HG03280 (cell line): Measurements from ENCODE around the gene CMC4.

Experiments
- ATAC-seq: cut with Tn5 transposase; IDR thresholded peaks from one replicate; pipeline ENCODE4 v1.9.1; 2021; ENCODE audit warnings: mild to moderate bottlenecking, moderate library complexity; ENCODE audit not compliant: unreplicated experiment

The CMC4 gene

GRCh38 chrX:155054255-155054654 is 16.7 kb downstream of the CMC4 start:
- no peak for ATAC-seq

GRCh38 chrX:155053656-155054055 is 17.3 kb downstream of the CMC4 start:
- no peak for ATAC-seq

- no peak for ATAC-seq
Measured at GRCh38 chrX:155052738-155053498, 18.0 kb downstream of the CMC4 start.

- no peak for ATAC-seq
Measured at GRCh38 chrX:155048977-155049619, 21.8 kb downstream of the CMC4 start.

GRCh38 chrX:155046811-155047528 is 24.0 kb downstream of the CMC4 start:
- ATAC-seq: no peak

GRCh38 chrX:155046129-155046810 is 24.7 kb downstream of the CMC4 start:
- ATAC-seq: no peak

- no peak for ATAC-seq
Measured at GRCh38 chrX:155035688-155036087, 35.2 kb downstream of the CMC4 start.

GRCh38 chrX:155031657-155032056 is 39.3 kb downstream of the CMC4 start:
- ATAC-seq: no peak

- no peak for ATAC-seq
Measured at GRCh38 chrX:155028877-155029291, 42.1 kb downstream of the CMC4 start.

- no peak for ATAC-seq
Measured at GRCh38 chrX:155028129-155028528, 42.8 kb downstream of the CMC4 start.

GRCh38 chrX:155027509-155028066 is 43.3 kb downstream of the CMC4 start:
- ATAC-seq: no peak

- ATAC-seq: peak; percentile 90
Measured at GRCh38 chrX:155026727-155027508, 44.0 kb downstream of the CMC4 start, which contains the start of gene FUNDC2. Gene FUNDC2 (plus strand): TSS chrX:155026844. CDS start chrX:155026939, 95 bp downstream.

GRCh38 chrX:155026420-155026726 is 44.6 kb downstream of the CMC4 start:
- no peak for ATAC-seq

GRCh38 chrX:155023907-155024833 is 46.8 kb downstream of the CMC4 start:
- no peak for ATAC-seq

- ATAC-seq: no peak
Measured at GRCh38 chrX:155022585-155022984, 48.4 kb downstream of the CMC4 start, which contains the start of gene F8. Gene F8 (minus strand): TSS chrX:155022723. CDS start chrX:155022552, 171 bp downstream.

GRCh38 chrX:155020591-155020990 is 50.3 kb downstream of the CMC4 start:
- no peak for ATAC-seq
